GM18499 (cell line): ENCODE measurements around the gene RABGGTB.
"Not testable (repeated sequence)": the region's sequence is repeated elsewhere in the genome, so short reads cannot be mapped to it uniquely, and the experiment has no call there.

Source experiments
- ATAC-seq: cut with Tn5 transposase; IDR thresholded peaks from one replicate; pipeline ENCODE4 v1.9.1; 2021; ENCODE audit warnings: moderate number of reproducible peaks; ENCODE audit not compliant: insufficient read depth, unreplicated experiment

RABGGTB gene

DNA sequence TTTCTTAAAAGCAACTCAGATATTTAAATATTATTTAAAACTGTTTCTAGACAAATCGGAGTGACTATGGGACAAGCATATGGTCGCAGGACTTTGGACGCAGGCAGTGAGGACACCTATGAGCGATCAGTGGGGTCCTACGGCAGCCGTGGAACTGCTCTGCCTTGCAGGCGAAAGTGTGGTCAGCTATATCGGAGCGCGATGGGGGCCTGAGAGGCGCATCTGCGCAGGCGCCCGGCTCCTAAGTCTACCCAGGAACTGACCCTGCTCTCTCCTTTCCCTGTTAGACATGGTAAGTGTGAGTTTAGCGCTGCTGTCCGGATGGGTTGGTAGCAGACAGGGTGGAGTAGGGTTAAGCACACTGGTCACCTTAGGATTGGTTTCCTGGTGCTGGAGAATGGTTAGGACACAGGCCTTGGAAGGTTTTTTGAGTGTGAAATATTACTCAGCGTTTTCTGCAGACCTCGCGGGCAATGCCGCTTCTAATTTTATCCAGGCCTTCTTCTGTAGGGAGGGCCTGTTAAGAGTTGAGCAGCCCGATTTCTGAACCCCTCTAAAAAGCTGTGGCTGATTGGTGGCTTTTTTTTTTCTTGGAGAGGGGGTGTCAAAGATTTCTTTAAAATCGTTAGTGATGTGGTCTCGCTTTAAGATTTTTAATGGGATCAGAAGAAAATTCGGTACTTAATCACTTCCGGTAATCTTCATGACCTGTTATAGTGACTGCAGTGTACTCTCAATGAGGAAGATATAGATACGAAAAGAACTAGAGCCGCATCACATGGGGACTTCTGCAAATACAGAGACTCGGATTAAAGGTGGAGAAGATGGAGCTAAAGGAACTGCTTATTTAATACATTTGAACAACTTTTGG, at the start of gene RABGGTB:
TSS of gene RABGGTB (plus strand) at position 274 of the 871 bp plus-strand sequence. CDS start at position 290, 16 bp downstream.
- peak; percentile 53 for ATAC-seq

DNA sequence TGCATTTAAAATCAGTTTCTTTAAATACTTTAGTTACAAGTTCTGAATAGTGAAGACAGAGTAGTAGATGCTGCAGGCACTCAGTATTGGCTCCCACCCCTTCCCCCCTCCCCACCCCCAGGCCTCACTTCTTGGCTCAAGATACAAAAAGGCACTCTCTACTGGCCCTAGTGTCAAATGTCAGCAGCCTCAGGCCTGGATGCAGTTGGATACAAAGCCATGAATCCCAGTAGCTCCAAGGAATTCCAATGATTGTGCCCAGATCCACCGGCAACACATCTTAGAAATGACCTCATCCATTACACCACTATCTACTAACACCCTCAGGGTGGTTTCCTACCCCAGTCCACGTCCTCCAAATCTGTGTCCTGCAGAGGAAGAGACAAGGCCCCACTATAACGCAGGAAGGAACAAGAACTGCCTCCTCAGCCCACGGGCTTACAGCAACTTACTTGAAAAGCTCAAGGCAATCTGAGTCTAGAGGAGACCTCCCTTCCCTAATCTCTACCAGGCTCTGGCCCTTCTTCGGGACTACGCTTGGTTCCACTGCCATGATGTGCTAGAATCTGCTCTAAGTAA, 43.9 kb upstream of the RABGGTB start:
- ATAC-seq, result no peak

DNA sequence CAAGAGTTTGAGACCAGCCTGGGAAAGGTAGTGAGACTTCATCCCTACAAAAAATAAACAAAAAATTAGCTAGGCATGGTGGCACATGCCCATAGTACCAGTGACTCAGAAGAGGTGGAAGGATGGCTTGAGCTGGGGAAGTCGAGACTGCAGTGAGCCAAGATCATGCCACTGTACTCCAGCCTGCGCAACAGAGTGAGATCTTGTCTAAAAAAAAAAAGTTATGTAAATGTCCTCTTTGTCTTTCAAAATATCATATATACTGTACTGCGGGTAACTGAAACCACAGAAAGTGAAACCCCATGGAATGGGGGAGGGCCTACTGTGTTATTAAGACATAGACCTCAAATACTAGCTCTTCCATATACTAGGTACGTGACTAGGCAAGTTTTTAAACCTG, 40.8 kb upstream of the RABGGTB start:
- peak; percentile 93 for ATAC-seq

DNA sequence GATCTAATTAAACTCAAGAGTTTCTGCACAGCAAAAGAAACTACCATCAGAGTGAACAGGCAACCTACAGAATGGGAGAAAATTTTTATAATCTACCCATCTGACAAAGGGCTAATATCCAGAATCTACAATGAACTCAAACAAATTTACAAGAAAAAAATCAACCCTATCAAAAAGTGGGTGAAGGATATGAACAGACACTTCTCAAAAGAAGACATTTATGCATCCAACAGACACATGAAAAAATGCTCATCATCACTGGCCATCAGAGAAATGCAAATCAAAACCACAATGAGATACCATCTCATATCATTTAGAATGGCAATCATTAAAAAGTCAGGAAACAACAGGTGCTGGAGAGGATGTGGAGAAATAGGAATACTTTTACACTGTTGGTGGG, 28.8 kb upstream of the RABGGTB start:
- not testable (repeated sequence) for ATAC-seq

DNA sequence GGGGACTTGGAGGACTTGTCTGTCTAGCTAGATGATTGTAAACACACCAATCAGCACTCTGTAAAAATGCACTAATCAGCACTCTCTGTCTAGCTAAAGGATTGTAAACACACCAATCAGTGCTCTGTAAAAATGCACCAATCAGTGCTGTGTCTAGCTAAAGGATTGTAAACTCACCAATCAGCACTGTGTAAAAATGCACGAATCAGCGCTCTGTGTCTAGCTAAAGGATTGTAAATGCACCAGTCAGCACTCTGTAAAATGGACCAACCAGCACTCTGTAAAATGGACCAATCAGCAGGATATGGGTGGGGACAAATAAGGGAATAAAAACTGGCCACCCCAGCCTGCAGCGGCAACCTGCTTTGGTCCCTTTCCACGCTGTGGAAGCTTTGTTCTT, 27.5 kb upstream of the RABGGTB start:
- ATAC-seq, result not testable (repeated sequence)

DNA sequence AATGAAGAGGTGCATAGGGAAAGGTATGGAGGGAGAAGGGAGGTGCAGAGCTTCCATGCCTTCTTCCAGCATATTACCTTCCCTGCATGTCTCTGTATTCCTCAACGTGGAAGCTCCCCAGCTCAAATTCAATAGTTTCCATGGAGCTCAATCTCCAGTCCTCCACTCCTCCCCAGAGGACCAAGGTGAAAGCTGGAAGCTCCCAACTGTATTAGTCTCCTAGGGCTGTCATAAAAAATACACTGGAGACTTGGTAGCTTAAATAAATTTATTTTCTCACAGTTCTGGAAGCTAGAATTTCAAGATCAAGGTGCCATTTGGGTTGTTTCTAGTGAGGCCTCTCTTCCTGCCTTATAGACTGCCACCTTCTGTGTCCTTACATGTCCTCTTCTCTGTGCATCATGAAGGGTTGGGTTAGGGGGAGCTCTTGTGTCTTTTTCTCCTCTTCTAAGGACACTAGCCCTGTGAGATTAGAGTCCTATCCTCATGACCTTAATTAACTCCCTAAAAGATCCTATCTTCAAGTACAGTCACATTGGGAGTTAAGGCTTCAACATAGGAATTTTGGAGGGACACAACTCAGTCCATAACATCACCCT, 21.9 kb upstream of the RABGGTB start:
- ATAC-seq, result no peak

DNA sequence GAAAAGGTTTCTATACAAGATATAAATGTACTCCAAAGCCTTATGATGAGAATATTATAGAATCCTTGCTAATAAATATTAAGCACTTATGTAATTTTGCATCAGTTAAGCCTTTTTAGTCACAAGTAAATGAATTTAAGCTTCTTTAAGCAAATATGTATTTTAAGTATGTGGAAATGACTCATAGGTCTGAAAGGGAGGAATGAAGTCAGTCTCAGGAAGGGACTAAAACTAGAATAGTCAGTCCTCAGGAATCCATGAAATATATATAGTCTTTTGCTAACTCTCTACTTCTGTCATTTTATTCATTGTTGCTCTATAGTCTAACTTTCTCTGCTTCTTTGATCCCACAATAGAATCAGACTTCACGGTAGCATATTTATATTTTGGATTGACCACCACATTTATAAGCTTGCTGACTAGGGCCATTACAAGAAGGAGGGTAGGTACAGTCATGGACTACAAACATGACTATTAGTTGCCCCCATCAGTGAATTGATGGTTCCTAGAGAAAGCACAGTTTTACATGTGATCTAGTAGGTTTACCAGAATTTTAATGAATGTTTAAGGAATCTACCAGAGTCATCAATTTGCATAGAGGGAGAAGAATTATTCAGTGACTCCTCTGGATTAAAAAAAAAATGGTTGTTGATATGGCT, 20.2 kb upstream of the RABGGTB start:
- no peak for ATAC-seq

DNA sequence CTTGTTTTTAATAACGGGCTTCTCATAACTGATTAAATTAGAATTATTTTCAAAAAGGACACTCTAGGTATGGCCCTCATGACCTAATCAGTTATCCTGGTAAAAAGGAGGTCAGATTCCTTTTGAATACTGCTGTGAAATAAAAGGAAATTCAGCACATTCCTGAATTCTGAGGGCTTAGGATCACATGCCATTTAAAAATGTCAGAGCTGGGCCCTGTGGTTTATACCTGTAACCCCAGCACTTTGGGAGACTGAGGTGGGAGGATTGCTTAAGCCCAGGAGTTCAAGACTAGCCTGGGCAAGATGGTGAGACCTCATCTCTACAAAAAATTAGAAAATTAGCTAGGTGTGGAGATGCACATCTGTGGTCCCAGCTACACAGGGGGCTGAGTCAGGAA, 18.0 kb upstream of the RABGGTB start:
- no peak for ATAC-seq

DNA sequence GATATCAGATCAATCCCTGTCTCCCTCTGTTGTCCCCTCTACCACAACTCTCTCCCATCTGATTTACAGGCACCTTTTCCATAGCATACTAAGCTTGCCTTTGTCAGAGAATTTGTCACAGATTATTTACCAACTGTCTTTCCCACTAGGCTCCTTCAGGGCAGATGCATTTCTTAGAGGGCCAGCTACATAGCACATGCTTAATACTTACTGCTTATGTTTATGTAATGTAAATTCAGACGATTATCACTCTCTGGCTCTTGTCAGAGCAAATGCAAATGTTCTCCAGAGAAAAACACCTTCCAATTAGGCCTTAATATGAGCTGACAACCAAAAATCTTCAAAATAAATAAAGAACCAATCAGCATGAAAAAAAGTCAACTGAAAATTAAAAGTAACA, 15.3 kb upstream of the RABGGTB start:
- ATAC-seq, result no peak

DNA sequence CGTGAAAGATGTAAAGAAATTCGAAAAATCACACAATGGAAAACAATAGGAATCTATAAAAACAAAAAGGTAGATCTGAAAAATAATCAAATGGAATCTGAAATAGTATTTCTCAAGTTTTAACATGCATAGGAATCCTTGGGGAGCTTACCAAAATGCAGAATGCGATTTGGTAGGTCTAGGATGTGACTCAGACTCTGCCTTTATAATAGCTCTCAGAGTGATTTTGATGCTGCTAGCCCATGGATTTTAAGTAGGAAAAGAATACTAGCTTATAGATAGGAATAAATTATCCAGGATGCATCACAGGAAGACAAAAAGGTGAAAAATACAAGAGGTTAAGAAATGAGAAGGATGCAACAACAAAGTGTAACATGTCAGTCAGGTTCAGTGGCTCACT, 14.1 kb upstream of the RABGGTB start:
- ATAC-seq, result no peak

DNA sequence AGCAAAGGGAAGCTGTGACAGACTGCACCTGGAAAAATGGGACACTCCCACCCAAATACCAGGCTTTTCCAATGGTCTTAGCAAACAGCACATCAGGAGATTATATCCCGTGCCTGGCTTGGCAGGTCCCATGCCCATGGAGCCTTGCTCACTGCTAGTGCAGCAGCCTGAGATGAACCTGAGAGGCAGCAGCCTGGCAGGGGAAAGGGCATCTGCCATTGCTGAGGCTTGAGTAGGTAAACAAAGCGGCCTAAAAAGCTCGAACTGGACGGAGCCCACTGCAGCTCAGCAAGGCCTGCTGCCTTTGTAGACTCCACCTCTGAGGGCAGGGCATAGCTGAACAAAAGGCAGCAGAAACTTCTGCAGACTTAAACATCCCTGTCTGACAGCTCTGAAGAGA, 8.2 kb upstream of the RABGGTB start:
- ATAC-seq, result not testable (repeated sequence)

DNA sequence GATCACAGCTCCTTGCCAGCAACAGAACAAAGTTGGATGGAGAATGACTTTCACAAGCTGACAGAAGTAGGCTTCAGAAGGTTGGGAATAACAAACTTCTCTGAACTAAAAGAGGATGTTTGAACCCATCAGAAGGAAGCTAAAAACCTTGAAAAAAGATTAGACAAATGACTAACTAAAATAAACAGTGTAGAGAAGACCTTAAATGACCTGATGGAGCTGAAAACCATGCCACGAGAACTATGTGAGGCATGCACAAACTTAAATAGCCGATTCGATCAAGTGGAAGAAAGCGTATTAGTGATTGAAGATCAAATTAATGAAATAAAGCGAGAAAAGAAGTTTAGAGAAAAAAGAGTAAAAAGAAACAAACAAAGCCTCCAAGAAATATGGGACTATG, 7.4 kb upstream of the RABGGTB start:
- ATAC-seq, result not testable (repeated sequence)

DNA sequence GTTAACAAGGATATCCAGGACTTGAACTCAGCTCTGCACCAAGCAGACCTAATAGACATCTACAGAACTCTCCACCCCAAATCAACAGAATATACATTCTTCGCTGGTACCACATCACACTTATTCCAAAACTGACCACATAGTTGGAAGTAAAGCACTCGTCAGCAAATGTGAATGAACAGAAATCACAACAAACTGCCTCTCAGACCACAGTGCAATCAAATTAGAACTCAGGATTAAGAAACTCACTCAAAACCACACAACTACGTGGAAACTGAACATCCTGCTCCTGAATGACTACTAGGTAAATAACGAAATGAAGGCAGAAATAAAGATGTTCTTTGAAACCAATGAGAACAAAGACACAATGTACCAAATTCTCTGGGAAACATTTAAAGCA, 5.9 kb upstream of the RABGGTB start:
- not testable (repeated sequence) for ATAC-seq

DNA sequence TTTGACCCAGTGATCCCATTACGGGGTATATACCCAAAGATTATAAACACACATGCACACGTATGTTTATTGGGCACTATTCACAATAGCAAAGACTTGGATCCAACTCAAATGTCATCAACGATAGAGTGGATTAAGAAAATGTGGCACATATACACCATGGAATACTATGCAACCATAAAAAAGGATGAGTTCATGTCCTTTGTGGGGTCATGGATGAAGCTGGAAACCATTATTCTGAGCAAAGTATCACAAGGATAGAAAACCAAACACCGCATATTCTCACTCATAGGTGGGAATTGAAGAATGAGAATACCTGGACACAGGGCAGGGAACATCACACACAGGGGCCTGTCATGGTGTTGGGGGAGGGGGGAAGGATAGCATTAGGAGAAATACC, 2.1 kb upstream of the RABGGTB start:
- ATAC-seq, result not testable (repeated sequence)

DNA sequence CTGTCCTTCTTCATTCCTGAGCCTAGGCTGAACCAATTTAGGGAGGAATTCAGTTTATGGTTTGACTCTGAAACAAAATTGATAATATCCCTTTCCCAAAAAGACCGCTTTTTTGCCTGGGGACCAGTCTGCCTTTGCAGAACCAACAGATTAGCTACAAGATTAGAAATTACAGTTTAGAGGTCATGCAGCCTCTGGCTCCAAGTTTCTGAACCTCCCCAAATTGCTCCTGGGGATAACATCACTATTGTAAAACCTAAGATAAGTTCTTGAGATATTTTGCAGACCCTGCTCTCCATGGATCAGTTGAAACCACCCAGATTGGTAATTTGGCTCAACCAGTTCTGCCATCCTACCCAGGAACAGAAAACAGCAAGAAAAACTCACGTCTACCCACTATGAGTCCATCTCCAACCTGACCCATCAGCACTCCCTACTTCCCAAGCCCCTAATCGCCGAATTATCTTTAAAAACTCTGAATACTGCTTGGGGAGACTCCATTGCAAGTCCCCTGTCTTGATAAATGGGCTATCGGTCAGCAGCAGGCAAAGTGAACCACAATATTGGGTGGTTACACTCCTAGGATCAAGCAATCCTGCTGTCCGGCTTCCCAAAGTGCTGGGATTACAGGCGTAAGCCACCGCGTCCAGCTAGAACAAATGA, 605 bp upstream of the RABGGTB start:
- ATAC-seq, result peak; percentile 16

DNA sequence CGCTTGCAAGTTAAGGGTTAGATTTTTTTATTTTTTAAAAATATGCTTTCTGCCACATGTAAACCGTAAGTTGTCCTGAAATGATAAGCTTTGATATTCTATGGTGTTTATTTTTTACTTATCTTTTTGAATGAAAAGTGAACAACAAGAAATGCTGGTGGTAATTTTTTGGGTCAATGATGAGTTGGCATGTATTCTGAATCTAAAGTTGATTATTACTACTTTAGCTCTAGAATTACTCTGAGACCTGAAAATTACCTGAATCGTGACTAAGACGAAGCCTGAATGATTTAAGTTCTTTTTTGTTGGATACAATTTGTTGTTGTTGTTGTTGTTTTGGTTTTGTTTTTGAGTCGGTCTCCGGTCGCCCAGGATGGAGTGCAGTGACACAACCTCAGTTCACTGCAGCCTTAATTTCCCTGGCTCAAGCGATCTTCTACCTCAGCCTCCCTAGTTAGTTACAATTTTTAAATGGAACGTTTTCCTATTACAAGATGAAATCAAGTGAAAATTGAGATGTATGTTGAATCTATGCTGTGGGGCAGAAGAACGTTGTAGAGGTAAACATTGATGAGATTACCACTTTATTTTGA, 941 bp downstream of the RABGGTB start:
- no peak for ATAC-seq

DNA sequence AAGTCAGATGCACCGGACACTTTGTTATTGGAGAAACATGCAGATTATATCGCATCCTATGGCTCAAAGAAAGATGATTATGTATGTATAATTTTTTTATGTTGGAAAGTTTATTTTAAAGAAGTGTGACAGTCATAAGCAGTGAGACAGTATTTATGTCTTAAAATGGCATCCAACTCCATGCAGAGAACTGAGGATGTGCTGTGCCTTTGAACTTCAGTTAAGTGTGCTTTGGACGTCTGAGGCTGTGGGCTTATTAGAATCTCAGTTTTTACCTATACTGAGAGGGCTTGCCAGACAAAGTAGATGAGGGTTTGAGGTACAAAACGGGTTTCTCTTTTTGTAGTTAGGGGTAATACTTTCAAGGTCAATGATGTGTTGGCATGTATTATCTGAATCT, 1.5 kb downstream of the RABGGTB start:
- no peak for ATAC-seq

DNA sequence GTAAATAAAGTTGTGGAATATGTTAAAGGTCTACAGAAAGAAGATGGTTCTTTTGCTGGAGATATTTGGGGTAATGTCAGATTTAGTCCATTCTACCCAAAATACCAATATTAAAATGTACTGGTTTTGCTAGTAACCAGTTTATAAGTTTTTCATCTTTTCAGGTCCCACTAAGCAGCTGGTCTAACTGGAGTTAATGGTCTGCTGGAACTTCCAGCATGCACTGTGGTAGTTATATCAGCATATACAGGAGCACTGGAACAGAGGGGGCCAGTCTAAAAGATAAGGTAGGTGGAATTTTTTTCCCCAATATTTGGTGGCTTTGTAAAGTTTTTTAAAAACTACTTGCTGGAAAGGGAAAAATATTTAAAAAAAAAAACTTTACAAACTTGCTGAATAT, 3.9 kb downstream of the RABGGTB start:
- no peak for ATAC-seq

DNA sequence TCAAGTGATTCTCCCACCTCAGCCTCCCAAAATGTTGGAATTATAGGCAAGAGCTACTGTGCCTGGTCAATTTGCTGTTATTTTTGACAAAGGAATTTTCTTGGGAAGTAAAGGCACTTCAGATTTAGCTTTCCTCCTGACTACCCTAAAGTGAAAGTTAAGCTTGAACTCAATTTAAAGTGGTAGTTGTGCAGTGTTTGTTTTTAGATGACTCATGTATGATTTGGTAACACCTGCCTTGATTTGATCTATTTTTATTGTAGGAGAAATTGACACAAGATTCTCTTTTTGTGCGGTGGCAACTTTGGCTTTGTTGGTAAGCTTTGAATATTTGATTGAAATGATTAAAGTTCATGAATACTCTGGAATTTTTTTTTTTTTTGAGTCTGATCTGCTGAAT, 5.0 kb downstream of the RABGGTB start:
- ATAC-seq, result no peak

DNA sequence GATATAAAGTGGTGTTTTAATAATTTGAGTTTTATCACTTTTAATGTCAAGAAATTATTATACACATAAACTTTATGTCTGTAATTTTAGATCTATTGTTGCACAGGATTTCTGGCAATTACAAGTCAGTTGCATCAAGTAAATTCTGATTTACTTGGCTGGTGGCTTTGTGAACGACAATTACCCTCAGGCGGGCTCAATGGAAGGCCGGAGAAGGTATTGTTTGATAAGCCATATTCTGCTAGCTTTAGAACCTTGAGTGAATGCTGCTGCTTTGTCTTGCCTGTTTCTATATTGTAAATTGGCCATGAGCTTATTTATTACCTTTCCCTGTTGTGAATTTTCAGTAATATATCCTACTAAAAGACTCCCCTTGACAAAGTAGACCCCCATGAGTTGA, 6.0 kb downstream of the RABGGTB start:
- ATAC-seq, result no peak
